HG03432 (cell line): ENCODE measurements around the gene OBP2A.
"Not testable (repeated sequence)": the region's sequence is repeated elsewhere in the genome, so short reads cannot be mapped to it uniquely, and the experiment has no call there.

ENCODE experiments used
- ATAC-seq: cut with Tn5 transposase; IDR thresholded peaks from one replicate; pipeline ENCODE4 v1.9.1; 2021; ENCODE audit warnings: mild to moderate bottlenecking, moderate library complexity; ENCODE audit not compliant: unreplicated experiment

Gene OBP2A

GRCh38 chr9:135545646-135546176 is at the start of gene OBP2A:
Gene OBP2A, plus strand, starts transcription at chr9:135546126. Its CDS starts 55 bp downstream, at chr9:135546181.
- ATAC-seq = not testable (repeated sequence)

GRCh38 chr9:135498381-135499126 is 47.4 kb upstream of the OBP2A start:
- ATAC-seq = no peak

- ATAC-seq = peak; percentile 56
These were observed 46.4 kb upstream of the OBP2A start for GRCh38 chr9:135499326-135500070.

- ATAC-seq = no peak
These were observed 45.8 kb upstream of the OBP2A start for GRCh38 chr9:135500071-135500524.

- ATAC-seq = peak; percentile 83
These were observed 45.2 kb upstream of the OBP2A start, which contains the start of gene MRPS2 for GRCh38 chr9:135500525-135501260. Gene MRPS2, plus strand, starts transcription at chr9:135500682. Its CDS starts 29 bp downstream, at chr9:135500711.

GRCh38 chr9:135501261-135502167 is 44.4 kb upstream of the OBP2A start:
- no peak for ATAC-seq

- ATAC-seq = no peak
These were observed 43.6 kb upstream of the OBP2A start for GRCh38 chr9:135502168-135502872.

GRCh38 chr9:135502873-135503321 is 43.0 kb upstream of the OBP2A start:
- ATAC-seq = no peak

- no peak for ATAC-seq
These were observed 42.3 kb upstream of the OBP2A start for GRCh38 chr9:135503371-135504261.

- ATAC-seq = no peak
These were observed 41.4 kb upstream of the OBP2A start for GRCh38 chr9:135504262-135505243.

GRCh38 chr9:135505406-135506187 is 40.3 kb upstream of the OBP2A start:
- ATAC-seq = no peak

GRCh38 chr9:135506327-135507103 is 39.4 kb upstream of the OBP2A start:
- no peak for ATAC-seq

GRCh38 chr9:135507104-135508035 is 38.6 kb upstream of the OBP2A start:
- no peak for ATAC-seq

GRCh38 chr9:135508211-135508820 is 37.6 kb upstream of the OBP2A start:
- no peak for ATAC-seq
